ENCODE data around the gene RTTN.

DNA sequence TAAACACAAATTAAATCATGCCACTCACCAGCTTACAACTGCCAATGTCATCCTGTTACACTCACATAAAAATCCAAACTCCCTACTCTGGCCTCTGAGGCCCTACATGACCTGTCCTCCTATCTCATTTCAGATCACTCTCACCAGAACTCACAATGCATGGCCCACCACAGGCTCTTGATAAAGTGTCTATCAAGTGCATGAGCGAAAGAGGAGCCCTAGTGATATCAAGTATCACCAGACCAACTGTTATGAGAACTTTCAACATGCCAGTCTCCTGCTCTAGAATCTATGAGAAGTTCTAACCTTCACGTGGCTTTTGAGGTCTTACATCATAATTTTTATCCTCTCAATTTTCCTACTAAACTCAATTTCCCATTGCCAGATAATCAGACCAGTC, 181.4 kb downstream of the RTTN start:
- TF ChIP-seq, protein P1, sequence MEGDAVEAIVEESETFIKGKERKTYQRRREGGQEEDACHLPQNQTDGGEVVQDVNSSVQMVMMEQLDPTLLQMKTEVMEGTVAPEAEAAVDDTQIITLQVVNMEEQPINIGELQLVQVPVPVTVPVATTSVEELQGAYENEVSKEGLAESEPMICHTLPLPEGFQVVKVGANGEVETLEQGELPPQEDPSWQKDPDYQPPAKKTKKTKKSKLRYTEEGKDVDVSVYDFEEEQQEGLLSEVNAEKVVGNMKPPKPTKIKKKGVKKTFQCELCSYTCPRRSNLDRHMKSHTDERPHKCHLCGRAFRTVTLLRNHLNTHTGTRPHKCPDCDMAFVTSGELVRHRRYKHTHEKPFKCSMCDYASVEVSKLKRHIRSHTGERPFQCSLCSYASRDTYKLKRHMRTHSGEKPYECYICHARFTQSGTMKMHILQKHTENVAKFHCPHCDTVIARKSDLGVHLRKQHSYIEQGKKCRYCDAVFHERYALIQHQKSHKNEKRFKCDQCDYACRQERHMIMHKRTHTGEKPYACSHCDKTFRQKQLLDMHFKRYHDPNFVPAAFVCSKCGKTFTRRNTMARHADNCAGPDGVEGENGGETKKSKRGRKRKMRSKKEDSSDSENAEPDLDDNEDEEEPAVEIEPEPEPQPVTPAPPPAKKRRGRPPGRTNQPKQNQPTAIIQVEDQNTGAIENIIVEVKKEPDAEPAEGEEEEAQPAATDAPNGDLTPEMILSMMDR (IDR thresholded peaks at IDR 0.05), result no peak
- TF ChIP-seq, protein P2, sequence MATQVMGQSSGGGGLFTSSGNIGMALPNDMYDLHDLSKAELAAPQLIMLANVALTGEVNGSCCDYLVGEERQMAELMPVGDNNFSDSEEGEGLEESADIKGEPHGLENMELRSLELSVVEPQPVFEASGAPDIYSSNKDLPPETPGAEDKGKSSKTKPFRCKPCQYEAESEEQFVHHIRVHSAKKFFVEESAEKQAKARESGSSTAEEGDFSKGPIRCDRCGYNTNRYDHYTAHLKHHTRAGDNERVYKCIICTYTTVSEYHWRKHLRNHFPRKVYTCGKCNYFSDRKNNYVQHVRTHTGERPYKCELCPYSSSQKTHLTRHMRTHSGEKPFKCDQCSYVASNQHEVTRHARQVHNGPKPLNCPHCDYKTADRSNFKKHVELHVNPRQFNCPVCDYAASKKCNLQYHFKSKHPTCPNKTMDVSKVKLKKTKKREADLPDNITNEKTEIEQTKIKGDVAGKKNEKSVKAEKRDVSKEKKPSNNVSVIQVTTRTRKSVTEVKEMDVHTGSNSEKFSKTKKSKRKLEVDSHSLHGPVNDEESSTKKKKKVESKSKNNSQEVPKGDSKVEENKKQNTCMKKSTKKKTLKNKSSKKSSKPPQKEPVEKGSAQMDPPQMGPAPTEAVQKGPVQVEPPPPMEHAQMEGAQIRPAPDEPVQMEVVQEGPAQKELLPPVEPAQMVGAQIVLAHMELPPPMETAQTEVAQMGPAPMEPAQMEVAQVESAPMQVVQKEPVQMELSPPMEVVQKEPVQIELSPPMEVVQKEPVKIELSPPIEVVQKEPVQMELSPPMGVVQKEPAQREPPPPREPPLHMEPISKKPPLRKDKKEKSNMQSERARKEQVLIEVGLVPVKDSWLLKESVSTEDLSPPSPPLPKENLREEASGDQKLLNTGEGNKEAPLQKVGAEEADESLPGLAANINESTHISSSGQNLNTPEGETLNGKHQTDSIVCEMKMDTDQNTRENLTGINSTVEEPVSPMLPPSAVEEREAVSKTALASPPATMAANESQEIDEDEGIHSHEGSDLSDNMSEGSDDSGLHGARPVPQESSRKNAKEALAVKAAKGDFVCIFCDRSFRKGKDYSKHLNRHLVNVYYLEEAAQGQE (IDR thresholded peaks at IDR 0.05; ENCODE audit: insufficient read depth in 1 of 2, low read depth in 2 of 2, low read length in 1 of 2), result no peak
- TF ChIP-seq POLR2AphosphoS5 (IDR thresholded peaks at IDR 0.05; ENCODE audit: low read depth, low read length) (no peak), SIN3A (IDR thresholded peaks at IDR 0.05; ENCODE audit: borderline replicate concordance, insufficient read depth, low read depth, low read length) (no peak), TCF7L2 (IDR thresholded peaks at IDR 0.05; ENCODE audit: low read depth, low read length) (no peak)
